DMS79 (cell line): Measurements from ENCODE around the gene DEFB121.
"Not testable (repeated sequence)": the region's sequence is repeated elsewhere in the genome, so short reads cannot be mapped to it uniquely, and the experiment has no call there.

Experiments used
- DNase-seq: peaks from one replicate; lab custom pipeline; 2025; lab: John Stamatoyannopoulos, UW

The DEFB121 gene

GRCh38 chr20:31406115-31406514 lies at the start of gene DEFB121:
Gene DEFB121, minus strand, starts transcription at chr20:31406215. Its CDS starts 63 bp downstream, at chr20:31406152.
- no peak for DNase-seq

DNA sequence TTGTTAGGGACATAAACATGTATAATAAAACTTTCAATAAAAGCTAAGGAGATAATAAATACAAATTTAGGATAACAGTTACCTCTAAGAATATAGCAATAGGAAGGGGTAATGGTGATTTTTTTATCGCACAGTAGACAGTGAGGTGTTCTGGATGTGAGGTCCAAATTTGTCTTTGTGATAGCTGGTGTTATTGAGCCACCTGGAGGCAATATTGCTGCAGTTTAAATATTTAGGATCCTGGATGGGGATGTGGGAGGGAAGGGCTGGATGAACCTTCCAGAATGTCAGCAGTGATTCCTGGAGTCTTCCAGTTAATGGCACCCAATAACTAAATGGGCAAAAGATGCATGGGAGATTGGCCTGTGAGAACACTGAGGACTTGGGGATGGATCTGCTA lies 48.3 kb upstream of the DEFB121 start:
- no peak for DNase-seq

DNA sequence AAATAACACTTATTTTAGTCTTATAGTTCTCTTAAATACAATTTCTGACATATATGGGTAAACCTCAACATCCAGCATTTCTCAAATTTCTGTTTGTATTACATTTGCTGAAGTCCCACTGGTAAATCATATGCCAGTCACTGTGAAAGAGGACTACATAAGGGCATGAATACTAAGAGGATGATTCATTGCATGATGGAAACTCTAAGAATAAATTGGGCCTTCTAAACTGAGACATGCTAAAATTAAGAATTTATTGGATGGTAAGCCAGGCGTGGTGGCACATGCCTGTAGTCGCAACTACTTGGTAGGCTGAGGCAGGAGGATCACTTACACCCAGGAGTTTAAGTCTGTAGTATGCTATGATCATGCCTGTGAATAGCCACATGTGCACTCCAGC lies 46.6 kb upstream of the DEFB121 start:
- no peak for DNase-seq

- no peak for DNase-seq
These were observed 43.7 kb upstream of the DEFB121 start for GRCh38 chr20:31449511-31450414.

GRCh38 chr20:31446084-31446819 lies 40.2 kb upstream of the DEFB121 start:
- no peak for DNase-seq

GRCh38 chr20:31440012-31440659 lies 34.1 kb upstream of the DEFB121 start, which contains the start of gene DEFB123:
Gene DEFB123, plus strand, starts transcription at chr20:31440632. Its CDS starts 67 bp downstream, at chr20:31440699.
- DNase-seq: no peak

DNA sequence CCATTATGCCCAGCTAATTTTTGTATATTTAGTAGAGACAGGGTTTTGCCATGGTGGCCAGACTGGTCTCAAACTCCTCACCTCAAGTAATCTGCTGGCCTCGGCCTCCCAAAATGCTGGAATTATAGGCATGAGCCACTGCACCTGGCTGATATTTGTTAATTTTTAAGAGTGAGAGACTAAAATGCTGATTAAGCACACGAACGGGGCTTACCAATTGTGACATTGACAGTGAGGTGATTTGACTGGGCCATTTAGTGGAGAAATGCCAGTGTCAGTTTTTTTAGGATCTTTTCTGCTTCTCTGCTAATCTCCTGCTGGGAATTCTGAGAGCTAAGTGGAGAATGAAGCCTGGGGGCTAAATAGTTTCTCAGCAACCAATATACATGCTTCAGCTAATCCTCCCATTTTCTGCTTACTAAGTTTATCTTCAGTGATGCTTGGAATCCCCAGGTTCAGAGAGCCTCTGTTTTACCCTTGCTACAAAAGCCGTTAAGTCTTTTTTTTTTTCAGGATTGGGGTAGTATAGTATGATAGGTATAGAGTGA lies 24.6 kb upstream of the DEFB121 start:
- DNase-seq: no peak

DNA sequence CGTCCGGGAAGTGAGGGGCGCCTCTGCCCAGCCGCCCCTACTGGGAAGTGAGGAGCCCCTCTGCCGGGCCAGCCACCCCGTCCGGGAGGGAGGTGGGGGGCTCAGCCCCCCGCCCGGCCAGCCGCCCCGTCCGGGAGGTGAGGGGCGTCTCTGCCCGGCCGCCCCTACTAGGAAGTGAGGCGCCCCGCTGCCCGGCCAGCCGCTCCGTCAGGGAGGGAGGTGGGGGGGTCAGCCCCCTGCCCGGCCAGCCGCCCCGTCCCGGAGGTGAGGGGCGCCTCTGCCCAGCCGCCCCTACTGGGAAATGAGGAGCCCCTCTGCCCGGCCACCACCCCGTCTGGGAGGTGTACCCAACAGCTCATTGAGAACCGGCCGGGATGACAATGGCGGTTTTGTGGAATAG lies 21.6 kb upstream of the DEFB121 start:
- DNase-seq: not testable (repeated sequence)

- not testable (repeated sequence) for DNase-seq
These were observed 21.0 kb upstream of the DEFB121 start for GRCh38 chr20:31426891-31427551.

GRCh38 chr20:31425797-31426196 lies 19.8 kb upstream of the DEFB121 start:
- no peak for DNase-seq

GRCh38 chr20:31418307-31418706 lies 12.3 kb upstream of the DEFB121 start:
- DNase-seq: no peak

DNA sequence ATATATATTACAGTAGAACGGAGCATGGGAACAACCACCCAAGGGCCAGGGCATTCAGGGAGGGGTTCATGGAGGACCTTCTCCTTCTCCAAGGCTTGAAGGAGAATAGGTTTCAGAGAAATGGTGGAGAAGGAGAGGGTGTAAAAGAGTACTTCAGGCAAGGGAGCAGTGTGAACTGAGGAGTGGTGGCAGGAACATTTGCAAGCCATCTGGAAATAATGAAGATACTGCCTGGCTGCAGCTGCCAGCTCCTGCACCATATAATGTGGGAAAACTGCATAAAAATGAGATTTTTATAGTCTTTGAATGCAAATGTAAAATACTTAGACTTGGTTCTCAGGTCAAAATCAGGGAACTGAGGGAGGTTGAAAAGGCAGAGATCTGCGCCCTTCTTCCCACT lies 9.6 kb upstream of the DEFB121 start:
- no peak for DNase-seq

- DNase-seq: no peak
These were observed 8.4 kb upstream of the DEFB121 start for GRCh38 chr20:31414381-31414780.

- no peak for DNase-seq
These were observed 4.0 kb upstream of the DEFB121 start for GRCh38 chr20:31410011-31410410.

DNA sequence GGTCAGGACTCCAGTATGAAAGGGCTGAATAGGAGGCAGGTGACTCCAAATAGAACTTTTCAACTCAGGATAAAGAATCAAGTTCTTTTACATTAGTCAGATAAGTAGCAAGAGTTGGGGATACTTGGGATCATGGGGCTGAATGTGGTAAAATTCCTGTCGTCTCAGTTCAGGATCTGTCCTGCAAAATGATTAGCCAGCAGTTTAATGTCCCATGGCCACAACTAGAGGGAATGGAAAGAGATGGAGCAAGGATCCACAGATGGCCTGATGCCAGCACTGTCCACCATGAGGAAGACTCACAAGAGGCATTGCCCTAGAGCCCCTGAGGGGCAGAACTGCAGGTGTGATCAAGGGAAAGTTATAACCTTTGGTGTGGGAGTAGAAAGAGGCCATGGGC lies 2.1 kb downstream of the DEFB121 start:
- DNase-seq: no peak

GRCh38 chr20:31394900-31395299 lies 11.1 kb downstream of the DEFB121 start:
- DNase-seq: no peak

GRCh38 chr20:31392836-31393235 lies 13.2 kb downstream of the DEFB121 start:
- DNase-seq: no peak

GRCh38 chr20:31390490-31390889 lies 15.5 kb downstream of the DEFB121 start, which contains the start of gene DEFB119:
Gene DEFB119, minus strand, starts transcription at chr20:31390590. Its CDS starts 107 bp downstream, at chr20:31390483.
- DNase-seq: no peak

- DNase-seq: no peak
These were observed 31.7 kb downstream of the DEFB121 start for GRCh38 chr20:31374346-31374745.

DNA sequence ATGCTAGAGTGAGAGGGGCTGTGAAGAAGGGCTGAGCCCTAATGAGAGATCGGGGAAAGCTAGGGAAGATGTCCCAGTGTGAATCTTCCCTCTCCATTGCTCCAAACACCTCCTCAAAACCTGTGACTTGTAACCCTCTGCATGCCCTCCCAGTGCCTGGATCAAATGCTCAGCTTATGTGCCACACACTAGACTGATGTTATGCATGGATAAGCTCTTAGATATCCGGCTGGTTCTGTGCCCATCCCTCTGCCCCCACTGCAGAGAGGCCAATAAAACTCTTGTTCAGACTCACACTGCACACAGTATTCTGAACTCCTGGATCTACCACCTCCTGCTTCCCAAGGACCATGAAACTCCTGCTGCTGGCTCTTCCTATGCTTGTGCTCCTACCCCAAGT lies 37.7 kb downstream of the DEFB121 start, which contains the start of gene DEFB118:
DEFB118 (plus strand) TSS at position 301 of the 400 bp plus-strand sequence; CDS start at position 351, 50 bp downstream.
- DNase-seq: no peak

DNA sequence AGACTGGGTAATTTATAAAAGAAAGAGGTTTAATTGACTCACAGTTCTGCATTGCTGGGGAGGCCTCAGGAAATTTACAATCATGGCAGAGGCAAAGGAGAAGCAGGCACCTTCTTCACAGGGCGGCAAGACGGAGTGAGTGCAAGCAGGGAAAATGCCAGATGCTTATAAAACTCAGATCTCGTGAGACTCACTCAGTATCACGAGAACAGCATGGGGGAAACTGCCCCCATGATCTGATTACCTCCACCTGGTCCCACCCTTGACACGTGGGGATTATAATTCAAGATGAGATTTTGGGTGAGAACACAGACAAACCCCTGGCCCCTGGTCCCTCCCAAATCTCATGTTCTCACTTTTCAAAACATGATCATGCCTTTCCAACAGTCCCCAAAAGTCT lies 41.7 kb downstream of the DEFB121 start:
- not testable (repeated sequence) for DNase-seq
